ENCODE data around the gene PSENEN.
"Not testable (repeated sequence)": the region's sequence is repeated elsewhere in the genome, so short reads cannot be mapped to it uniquely, and the experiment has no call there.

PSENEN gene

DNA sequence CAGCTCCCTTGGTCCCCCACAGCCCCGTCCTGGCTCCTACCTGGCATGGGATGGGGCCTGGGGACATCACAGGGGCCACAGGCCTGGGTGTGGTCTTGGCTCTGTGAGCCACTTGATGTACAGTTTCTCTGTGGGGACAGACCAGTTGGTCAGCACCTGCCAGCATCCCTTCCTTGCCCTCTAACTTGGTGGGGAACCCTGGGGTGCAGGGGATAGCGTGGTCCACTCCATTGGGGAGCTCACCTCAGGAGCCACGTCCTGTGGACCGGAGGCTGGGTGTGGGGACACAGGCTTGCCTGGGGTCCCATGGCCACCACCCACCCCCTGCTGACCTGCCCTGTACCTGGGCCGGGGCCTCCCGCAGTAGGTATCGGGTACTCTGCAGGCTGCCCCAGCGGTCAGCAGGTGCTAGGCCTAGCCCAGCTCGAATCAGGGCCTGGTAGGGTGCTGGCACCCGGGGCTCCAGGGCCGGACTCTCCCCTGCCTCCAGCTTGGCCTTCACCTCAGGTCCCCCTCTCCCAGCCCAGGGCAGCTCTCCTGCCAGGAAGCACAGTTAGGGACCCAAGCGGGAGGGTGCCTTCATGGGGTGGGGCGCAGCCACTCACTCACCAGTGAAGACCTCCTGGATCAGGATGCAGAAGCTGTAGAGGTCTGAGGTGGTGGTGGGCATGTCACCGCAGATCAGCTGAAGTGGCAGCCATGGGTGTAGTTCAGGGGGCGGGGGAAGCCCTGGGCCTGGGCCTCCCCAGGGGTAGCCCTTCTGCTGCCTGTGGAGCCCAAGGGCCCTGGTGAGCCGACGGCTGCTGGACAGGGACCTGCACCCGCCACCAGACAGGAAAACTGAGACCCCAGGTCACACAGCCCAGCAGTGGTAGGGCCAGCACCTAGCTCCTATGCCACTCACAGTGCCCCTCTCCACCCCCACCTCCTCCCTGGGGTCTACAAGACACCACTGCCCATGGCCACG, 44.8 kb downstream of the PSENEN start:
- no peak for DNase-seq

- DNase-seq: no peak
Measured at GRCh38 chr19:35790981-35791813, 45.7 kb downstream of the PSENEN start.

DNA sequence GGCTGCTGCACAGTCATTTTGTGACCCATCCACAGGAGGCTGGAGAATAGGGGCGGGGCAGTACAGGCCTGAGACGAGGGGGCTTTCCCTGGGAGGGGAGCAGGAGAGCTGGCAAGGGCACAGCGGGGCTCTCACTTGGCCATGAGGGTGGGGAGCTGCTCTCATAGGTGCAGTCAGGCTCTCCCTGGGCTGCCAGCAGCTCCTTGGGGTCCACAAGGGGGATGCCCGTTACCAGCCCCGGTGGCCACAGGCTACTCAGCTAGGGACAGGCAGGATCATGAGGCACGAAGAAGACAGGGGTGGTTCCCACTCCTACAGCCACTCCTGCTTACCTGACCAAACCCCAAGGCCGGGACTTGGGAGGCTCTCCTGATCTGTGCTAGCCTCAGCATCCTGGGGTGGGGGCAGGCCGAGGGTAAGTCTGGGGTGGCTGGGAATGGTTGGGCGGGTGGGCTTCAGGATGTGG, 46.4 kb downstream of the PSENEN start:
- no peak for DNase-seq

GRCh38 chr19:35792312-35792711, 46.9 kb downstream of the PSENEN start:
- DNase-seq: no peak

GRCh38 chr19:35792888-35793287, 47.4 kb downstream of the PSENEN start:
- DNase-seq: no peak

- no peak for DNase-seq
Measured at GRCh38 chr19:35793381-35794165, 48.1 kb downstream of the PSENEN start.

GRCh38 chr19:35795564-35795963, 50.1 kb downstream of the PSENEN start:
- DNase-seq: not testable (repeated sequence)

All from KG1 (cell line).